WERI-Rb-1 (cell line): ENCODE results near the gene CASP10.

Experiments
- DNase-seq: peaks from one replicate; pipeline ENCODE4 v3.0.0-alpha.2; 2020
- H3K27ac ChIP-seq: fragments of 250-450 bp; sonication (Bioruptor Pico); 2 replicates; pipeline ENCODE4 v1.5.1; 2020; ENCODE audit warnings: mild to moderate bottlenecking, moderate library complexity
- H3K27me3 ChIP-seq: fragments of 250-450 bp; sonication (Bioruptor Pico); 2 replicates; pipeline ENCODE4 v1.5.1; 2021; ENCODE audit warnings: mild to moderate bottlenecking, low read depth, moderate library complexity; ENCODE audit not compliant: insufficient read depth, severe bottlenecking
- H3K36me3 ChIP-seq: fragments of 250-450 bp; sonication (Bioruptor Pico); 2 replicates; pipeline ENCODE4 v1.5.1; 2020; ENCODE audit warnings: mild to moderate bottlenecking, moderate library complexity
- H3K4me3 ChIP-seq: 2 replicates; pipeline ENCODE4 v1.5.1; 2011; ENCODE audit warnings: low read depth, mild to moderate bottlenecking, control low read depth, low read length
- H3K9me3 ChIP-seq: fragments of 250-450 bp; sonication (Bioruptor Pico); 2 replicates; pipeline ENCODE4 v1.5.1; 2021; ENCODE audit warnings: mild to moderate bottlenecking, moderate library complexity; ENCODE audit not compliant: severe bottlenecking
- TF ChIP-seq, protein P1 (sequence below): IDR thresholded peaks from 2 replicates; pipeline ENCODE4 v1.5.1; 2011; ENCODE audit warnings: low read depth, mild to moderate bottlenecking, control low read depth, inconsistent platforms, low read length

Gene CASP10

DNA sequence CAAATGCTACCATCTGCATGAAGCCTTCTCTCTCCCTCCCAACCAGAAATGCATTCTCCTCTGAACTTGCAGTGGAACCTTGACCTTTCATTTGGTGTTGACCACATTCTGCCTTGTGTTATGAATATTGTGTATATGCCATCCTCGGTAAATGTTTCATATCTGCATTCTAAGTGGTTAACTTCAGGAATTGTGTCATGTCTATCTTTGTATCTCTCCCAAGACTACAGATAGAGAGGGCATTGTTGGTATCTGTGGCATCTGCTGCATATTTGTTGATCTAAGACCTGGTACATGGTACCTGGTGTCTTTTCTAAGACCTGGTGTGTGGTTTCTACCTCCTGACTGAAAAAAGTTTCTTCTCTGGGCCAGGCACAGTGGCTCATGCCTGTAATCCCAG is 34.0 kb downstream of the CASP10 start:
- Histone ChIP-seq H3K9me3 (no peaks in the 10 kb centered on the region), H3K36me3 (no peaks in the 10 kb centered on the region), H3K4me3 (no peak overlapping the region), H3K27ac (no peak overlapping the region), H3K27me3 (no peaks in the 10 kb centered on the region)
- DNase-seq, result no peak
- TF ChIP-seq, protein P1, sequence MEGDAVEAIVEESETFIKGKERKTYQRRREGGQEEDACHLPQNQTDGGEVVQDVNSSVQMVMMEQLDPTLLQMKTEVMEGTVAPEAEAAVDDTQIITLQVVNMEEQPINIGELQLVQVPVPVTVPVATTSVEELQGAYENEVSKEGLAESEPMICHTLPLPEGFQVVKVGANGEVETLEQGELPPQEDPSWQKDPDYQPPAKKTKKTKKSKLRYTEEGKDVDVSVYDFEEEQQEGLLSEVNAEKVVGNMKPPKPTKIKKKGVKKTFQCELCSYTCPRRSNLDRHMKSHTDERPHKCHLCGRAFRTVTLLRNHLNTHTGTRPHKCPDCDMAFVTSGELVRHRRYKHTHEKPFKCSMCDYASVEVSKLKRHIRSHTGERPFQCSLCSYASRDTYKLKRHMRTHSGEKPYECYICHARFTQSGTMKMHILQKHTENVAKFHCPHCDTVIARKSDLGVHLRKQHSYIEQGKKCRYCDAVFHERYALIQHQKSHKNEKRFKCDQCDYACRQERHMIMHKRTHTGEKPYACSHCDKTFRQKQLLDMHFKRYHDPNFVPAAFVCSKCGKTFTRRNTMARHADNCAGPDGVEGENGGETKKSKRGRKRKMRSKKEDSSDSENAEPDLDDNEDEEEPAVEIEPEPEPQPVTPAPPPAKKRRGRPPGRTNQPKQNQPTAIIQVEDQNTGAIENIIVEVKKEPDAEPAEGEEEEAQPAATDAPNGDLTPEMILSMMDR, result no peak

DNA sequence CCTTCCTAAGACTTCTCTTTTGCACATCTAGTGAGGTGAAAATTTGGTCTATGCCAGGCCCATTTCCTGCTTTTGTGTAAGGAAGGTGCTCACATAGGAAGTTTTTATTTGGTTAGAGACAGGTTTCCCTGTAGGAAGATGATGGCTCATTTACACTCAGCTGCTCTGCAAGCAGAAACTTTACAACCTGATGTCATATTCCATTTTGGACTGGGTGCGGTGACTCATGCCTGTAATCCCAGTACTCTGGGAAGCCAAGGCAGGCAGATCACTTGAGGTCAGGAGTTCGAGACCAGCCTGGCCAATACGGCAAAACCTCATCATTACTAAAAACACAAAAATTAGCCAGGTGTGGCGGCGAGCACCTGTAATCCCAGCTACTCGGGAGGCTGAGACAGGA is 35.8 kb downstream of the CASP10 start:
- Histone ChIP-seq H3K27ac (no peak overlapping the region), H3K36me3 (no peaks in the 10 kb centered on the region)
- TF ChIP-seq, protein P1, result no peak

DNA sequence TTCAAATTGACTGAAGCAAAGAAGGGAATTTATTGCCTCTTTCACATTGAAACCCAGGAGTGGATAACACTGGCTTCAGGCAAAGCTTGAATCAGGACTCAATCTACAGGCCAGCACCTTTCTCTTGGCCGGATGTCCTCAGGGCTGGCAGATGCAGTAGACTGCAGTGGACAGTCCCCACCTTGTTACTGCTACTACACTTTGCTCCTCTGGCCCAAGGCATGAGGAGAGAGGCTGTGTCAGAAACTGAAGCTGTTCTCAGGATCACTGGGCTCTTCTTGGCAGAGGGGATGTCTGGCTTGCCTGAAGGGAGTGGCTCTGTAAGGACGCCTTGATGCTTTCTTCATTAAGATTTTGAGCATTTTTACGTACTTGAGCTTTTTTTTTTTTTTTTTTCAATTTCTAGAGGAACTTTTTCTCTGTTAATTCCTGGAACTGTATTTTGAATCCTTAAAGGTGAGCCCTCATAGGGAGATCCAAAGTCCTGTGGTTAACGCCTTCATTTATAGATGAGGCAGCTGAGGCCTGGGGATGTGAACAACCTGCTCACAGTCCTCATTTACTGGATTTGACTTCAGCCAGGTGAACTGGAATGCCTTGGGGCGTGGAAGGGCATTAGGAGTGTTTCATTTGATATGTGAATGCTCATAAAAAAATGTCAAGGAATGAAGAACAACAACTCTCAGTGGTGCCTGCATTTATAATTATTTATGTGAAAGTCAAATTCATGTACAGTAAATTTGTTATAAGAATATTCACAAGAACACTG is 36.6 kb downstream of the CASP10 start:
- Histone ChIP-seq H3K9me3 (no peaks in the 10 kb centered on the region), H3K36me3 (no peaks in the 10 kb centered on the region), H3K4me3 (no peak overlapping the region), H3K27ac (no peak overlapping the region), H3K27me3 (no peaks in the 10 kb centered on the region)
- TF ChIP-seq, protein P1, result no peak
- DNase-seq, result no peak

More for the DNA sequence above, 35.8 kb downstream of the CASP10 start:
- Histone ChIP-seq H3K9me3 (no peaks in the 10 kb centered on the region), H3K4me3 (no peak overlapping the region), H3K27me3 (no peaks in the 10 kb centered on the region)
- no peak for DNase-seq

DNA sequence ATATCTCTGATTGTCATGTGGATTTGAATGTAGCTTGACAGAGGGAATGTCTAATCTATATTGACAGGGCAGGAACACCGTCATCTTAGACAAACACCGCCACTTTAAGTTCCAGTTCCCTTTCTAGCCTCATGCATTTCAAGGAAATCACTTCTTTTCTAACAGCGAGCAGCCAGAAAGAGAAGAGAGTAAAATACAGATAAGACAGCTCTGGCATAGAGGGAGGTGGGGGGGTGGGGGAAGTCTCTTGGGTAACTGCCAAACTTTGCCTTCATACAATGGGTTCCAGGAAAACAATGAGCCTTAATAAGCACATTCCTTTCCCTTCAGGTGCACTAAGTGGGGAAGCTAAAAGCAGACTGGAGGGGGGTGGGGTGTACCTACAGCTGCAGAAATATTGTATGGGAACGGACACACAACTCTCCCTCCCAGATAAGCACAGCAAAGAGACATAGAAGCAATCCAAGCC is 37.2 kb downstream of the CASP10 start:
- no peaks in the 10 kb centered on the region for H3K9me3 ChIP-seq
- no peaks in the 10 kb centered on the region for H3K36me3 ChIP-seq
- DNase-seq, result no peak
- no peak overlapping the region for H3K27ac ChIP-seq
- no peaks in the 10 kb centered on the region for H3K27me3 ChIP-seq
- TF ChIP-seq, protein P1, result no peak
- H3K4me3 ChIP-seq, result no peak overlapping the region

DNA sequence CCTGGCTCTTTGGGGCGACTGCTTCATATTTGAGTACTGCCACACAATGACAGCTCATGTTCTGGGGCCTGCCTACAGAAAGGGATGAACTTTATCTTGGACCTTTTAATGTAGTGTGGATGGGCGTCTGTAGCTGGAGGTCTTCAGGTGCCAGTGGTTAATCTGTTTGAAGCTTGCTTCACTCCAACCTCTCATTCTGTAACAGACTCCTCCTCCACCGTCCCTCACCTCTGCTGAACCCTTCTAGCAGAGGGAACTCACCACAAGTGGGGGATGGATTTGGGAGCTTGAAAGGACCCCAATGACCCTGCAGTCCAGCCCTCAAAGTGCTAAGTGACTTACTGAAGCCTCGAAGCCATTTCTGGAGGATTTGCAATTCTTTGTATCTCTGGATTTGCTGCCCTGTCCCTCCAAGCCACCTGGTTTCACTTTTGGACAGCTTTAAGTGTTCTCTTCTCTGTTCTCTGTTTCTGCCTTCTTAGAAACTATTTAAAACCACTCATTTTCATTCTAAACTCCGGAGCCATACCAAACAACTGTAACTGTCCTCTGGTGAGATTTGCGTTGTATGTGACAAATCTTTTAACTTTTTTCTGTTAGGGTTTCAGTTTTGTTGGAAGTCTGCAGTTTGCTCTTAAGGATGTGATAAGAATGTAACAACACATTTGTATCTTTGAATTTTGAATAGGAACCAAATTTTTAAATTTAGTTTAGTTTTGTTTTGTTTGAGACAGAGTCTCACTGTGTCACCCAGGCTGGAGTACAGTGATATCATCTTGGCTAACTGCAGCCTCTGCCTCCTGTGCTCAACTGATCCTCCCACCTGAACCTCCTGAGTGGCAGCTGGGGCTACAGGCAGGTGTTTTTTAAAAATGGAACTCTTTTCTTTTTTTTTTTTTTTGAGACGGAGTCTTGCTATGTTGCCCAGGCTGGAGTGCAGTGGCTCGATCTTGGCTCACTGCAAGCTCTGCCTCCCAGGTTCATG is 40.4 kb downstream of the CASP10 start:
- Histone ChIP-seq H3K4me3 (no peak overlapping the region), H3K27ac (no peak overlapping the region), H3K27me3 (no peaks in the 10 kb centered on the region), H3K9me3 (no peaks in the 10 kb centered on the region), H3K36me3 (no peaks in the 10 kb centered on the region)
- DNase-seq, result no peak
- TF ChIP-seq, protein P1, result no peak
